Measurements from ENCODE around the gene UBQLN4. TPM values are rescaled to one million over a fixed set of nuclear protein-coding genes. Genes with fewer than 3 reads are reported as not detected.

The UBQLN4 gene
- polyA plus RNA-seq, 2 donors = 18.3 to 21.0 TPM

DNA sequence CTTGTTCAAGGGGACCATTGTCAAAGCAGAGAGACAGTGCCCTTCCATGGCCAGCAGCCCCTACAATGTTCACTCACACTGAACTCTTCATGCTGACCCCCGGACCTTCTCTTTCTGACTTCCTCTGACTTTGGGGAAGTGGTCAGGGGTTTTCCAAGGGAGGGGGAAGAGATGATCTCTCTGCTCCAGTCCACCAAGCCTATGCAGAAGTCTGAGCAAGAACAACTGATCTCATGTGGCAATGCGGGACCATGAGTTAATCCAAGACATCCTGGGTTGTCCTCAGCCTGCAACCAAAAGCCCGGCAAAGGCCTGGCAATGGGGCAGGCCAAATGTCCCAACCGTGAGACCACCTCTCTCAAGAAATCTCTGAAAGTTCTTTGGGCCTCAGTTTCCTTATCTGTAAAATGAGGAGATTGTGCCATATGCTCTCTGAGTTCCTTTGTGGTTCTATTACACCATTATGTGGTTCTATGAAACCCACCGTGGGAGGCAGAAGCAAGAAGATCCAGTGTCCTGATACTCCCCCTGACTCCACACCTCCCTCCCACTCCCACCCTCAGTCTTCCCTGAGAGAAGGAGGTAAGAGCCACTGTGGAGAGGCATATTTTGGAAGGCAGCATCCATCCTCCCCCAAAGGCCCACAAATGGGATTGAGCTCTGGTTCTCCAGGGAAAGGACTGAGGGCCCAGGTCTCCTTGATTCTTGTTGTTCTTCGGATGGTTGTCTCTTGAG is 63.4 kb downstream of the UBQLN4 start:
- Histone ChIP-seq H3K27me3 (ENCODE audit: control insufficient read depth in 1 of 2, insufficient read depth in 2 of 2, low read length in 2 of 2) (no peaks in the 10 kb centered on the region), H3K4me3 (ENCODE audit: low read depth in 1 of 2, low read length in 2 of 2) (no peak overlapping the region), H3K36me3 (ENCODE audit: control insufficient read depth in 2 of 2, insufficient read depth in 2 of 2, low read length in 1 of 2) (no peaks in the 10 kb centered on the region), H3K9me3 (ENCODE audit: control insufficient read depth in 2 of 2, insufficient read depth in 1 of 2, low read depth in 1 of 2, low read length in 1 of 2) (no peaks in the 10 kb centered on the region), H3K4me1 (ENCODE audit: control insufficient read depth in 2 of 2, insufficient read depth in 2 of 2, low read length in 1 of 2) (no peaks in the 10 kb centered on the region), H3K27ac (ENCODE audit: low read depth in 2 of 2, low read length in 1 of 2) (peak overlapping the region in 1 of 2 donors; percentile 26)
- WGBS, 2 donors = 84 to 88% methylated on average over 6 of the region's 6 CpGs

- Histone ChIP-seq H3K9me3 (ENCODE audit: control insufficient read depth in 2 of 2, insufficient read depth in 1 of 2, low read depth in 1 of 2, low read length in 1 of 2) (no peaks in the 10 kb centered on the region), H3K36me3 (ENCODE audit: control insufficient read depth in 2 of 2, insufficient read depth in 2 of 2, low read length in 1 of 2) (no peaks in the 10 kb centered on the region), H3K27me3 (ENCODE audit: control insufficient read depth in 1 of 2, insufficient read depth in 2 of 2, low read length in 2 of 2) (no peaks in the 10 kb centered on the region), H3K27ac (ENCODE audit: low read depth in 2 of 2, low read length in 1 of 2) (peak overlapping the region in 1 of 2 donors; percentile 38), H3K4me3 (ENCODE audit: low read depth in 1 of 2, low read length in 2 of 2) (peak overlapping the region; percentile 5 to 22), H3K4me1 (ENCODE audit: control insufficient read depth in 2 of 2, insufficient read depth in 2 of 2, low read length in 1 of 2) (peaks cover 0 to under 1% of the 10 kb centered on the region in 2 donors)
- 20 to 26% methylated on average over 9 of the region's 9 CpGs for WGBS, 2 donors
Observed at GRCh38 chr1:155989242-155990004, 64.2 kb downstream of the UBQLN4 start.

Other genes starting within 250 kb of the UBQLN4 start
- gene GON4L, start 196.6 kb downstream of the UBQLN4 start, polyA plus RNA-seq = 10 to 100 TPM; 11.0 to 19.8 TPM
- under 1 TPM; 0.20 to 0.99 TPM for gene SYT11, start 194.2 kb downstream of the UBQLN4 start, polyA plus RNA-seq
- gene RIT1, start 142.4 kb downstream of the UBQLN4 start, polyA plus RNA-seq = 10 to 100 TPM; 23.4 to 29.7 TPM
- 10 to 100 TPM; 11.9 to 29.6 TPM for gene KHDC4, start 119.4 kb downstream of the UBQLN4 start, polyA plus RNA-seq
- under 1 TPM; 0.04 to 0.08 TPM for gene RXFP4, start 112.2 kb downstream of the UBQLN4 start, polyA plus RNA-seq
- gene ARHGEF2, start 75.3 kb downstream of the UBQLN4 start, polyA plus RNA-seq = 10 to 100 TPM; 15.9 to 26.6 TPM
- 100 to 1,000 TPM in 1 of 2 donors, 10 to 100 TPM in 1; 67.0 to 145 TPM for gene SSR2, start 32.8 kb downstream of the UBQLN4 start, polyA plus RNA-seq
- 100 to 1,000 TPM in 1 of 2 donors, 10 to 100 TPM in 1; 82.6 to 101 TPM for gene LAMTOR2, start 984 bp upstream of the UBQLN4 start, polyA plus RNA-seq
- gene RAB25, start 7.4 kb upstream of the UBQLN4 start, polyA plus RNA-seq = 100 to 1,000 TPM; 470 to 576 TPM
- under 1 TPM; 0.36 to 0.59 TPM for gene MEX3A, start 28.7 kb upstream of the UBQLN4 start, polyA plus RNA-seq
- gene LMNA, start 60.9 kb upstream of the UBQLN4 start, polyA plus RNA-seq = 100 to 1,000 TPM; 183 to 230 TPM
- gene SEMA4A, start 99.8 kb upstream of the UBQLN4 start, polyA plus RNA-seq = 10 to 100 TPM; 23.8 to 24.9 TPM
- 1 to 10 TPM; 4.4 to 8.8 TPM for gene SLC25A44, start 140.3 kb upstream of the UBQLN4 start, polyA plus RNA-seq
- 10 to 100 TPM; 67.2 to 69.0 TPM for gene PMF1, start 159.2 kb upstream of the UBQLN4 start, polyA plus RNA-seq
- gene BGLAP, start 188.4 kb upstream of the UBQLN4 start, polyA plus RNA-seq = under 1 TPM; 0.41 to 0.81 TPM
- 1 to 10 TPM; 3.1 to 7.7 TPM for gene PAQR6, start 194.3 kb upstream of the UBQLN4 start, polyA plus RNA-seq
- gene SMG5, start 229.0 kb upstream of the UBQLN4 start, polyA plus RNA-seq = 10 to 100 TPM; 34.5 to 38.6 TPM
- 100 to 1,000 TPM in 1 of 2 donors, 10 to 100 TPM in 1; 83.8 to 139 TPM for gene TMEM79, start 230.5 kb upstream of the UBQLN4 start, polyA plus RNA-seq
- 10 to 100 TPM; 20.9 to 32.4 TPM for gene GLMP, start 241.9 kb upstream of the UBQLN4 start, polyA plus RNA-seq
- gene VHLL, start 245.5 kb upstream of the UBQLN4 start, polyA plus RNA-seq = not detected